Immature natural killer cell (primary cell): ENCODE measurements around the gene EVC2. TPM values are rescaled to one million over a fixed set of nuclear protein-coding genes. Genes with fewer than 3 reads are reported as not detected.

ENCODE experiments used
- DNase-seq, 3 donors: peaks; one replicate each; pipeline ENCODE4 v3.0.0; 2022; ENCODE audit warnings: mixed read lengths in 1 of 3
- H3K27ac Mint-ChIP-seq, 6 donors: one replicate each; pipeline ENCODE4 v1.8.0; 2020; ENCODE audit warnings: mixed read lengths in 6 of 6, mild to moderate bottlenecking in 5 of 6, inconsistent platforms in 4 of 6, moderate library complexity in 3 of 6
- H3K27me3 Mint-ChIP-seq, 3 donors: one replicate each; pipeline ENCODE4 v1.8.0; 2020 to 2021; ENCODE audit warnings: low read depth in 3 of 3, mild to moderate bottlenecking in 3 of 3, mixed read lengths in 3 of 3, moderate library complexity in 3 of 3, inconsistent platforms in 1 of 3
- H3K36me3 Mint-ChIP-seq, 3 donors: one replicate each; pipeline ENCODE4 v1.8.0; 2020; ENCODE audit warnings: mixed read lengths in 3 of 3, inconsistent platforms in 2 of 3, mild to moderate bottlenecking in 2 of 3
- H3K4me1 Mint-ChIP-seq, 2 donors: one replicate each; pipeline ENCODE4 v1.8.0; 2020; ENCODE audit warnings: inconsistent platforms in 2 of 2, mild to moderate bottlenecking in 2 of 2, mixed read lengths in 2 of 2, moderate library complexity in 1 of 2
- H3K4me3 Mint-ChIP-seq, 5 donors: one replicate each; pipeline ENCODE4 v1.8.0; 2020; ENCODE audit warnings: mild to moderate bottlenecking in 5 of 5, mixed read lengths in 5 of 5, inconsistent platforms in 3 of 5, moderate library complexity in 3 of 5
- H3K9me3 Mint-ChIP-seq, 6 donors: one replicate each; pipeline ENCODE4 v1.8.0; 2020; ENCODE audit warnings: mild to moderate bottlenecking in 6 of 6, mixed read lengths in 6 of 6, inconsistent platforms in 4 of 6, moderate library complexity in 3 of 6
- polyA plus RNA-seq, 3 donors: library from polyadenylated mRNA; unstranded; fragments of 300-500 nt; fragmentation: Illumina TruSeq; gene quantifications; one replicate each; pipeline ENCODE4 v1.2.3, GENCODE V29; 2021

Gene EVC2
- not detected for polyA plus RNA-seq

GRCh38 chr4:5708449-5709206, at the start of gene EVC2:
EVC2 (minus strand) TSS chr4:5708559; CDS start chr4:5708513, 46 bp downstream.
- DNase-seq, result no peak
- Mint-ChIP-seq H3K27ac (no peak within 1 kb of the TSS), H3K36me3 (peaks cover 0 to 3% (median 0%) of the 10 kb centered on the region in 3 donors), H3K9me3 (peaks cover 0 to 2% (median 0%) of the 10 kb centered on the region in 6 donors), H3K4me1 (peaks cover 0 to 2% of the 10 kb centered on the region in 2 donors), H3K4me3 (peak within 1 kb of the TSS in 3 of 5 donors; percentile 17 to 48 (median 31)), H3K27me3 (peaks cover 7 to 31% (median 11%) of the 10 kb centered on the region in 3 donors)

DNA sequence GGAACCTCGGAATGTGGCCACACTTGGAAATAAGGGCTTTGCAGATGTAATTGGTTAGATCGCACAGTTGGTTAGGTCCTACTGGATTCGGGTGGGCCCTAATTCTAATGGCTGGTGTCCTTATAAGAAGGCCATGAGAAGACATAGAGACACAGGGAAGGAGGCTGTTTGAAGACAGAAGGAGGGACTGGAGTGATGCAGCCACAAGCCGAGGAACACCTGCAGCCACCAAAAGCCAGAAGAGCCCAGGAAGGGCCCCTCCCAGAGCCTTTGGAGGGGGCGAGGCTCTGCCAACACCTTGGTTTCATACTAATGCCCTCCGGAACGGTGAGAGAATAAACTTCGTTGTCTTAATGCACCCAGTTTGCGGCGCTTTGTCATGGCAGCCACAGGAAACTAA, 49.6 kb upstream of the EVC2 start:
- H3K36me3 Mint-ChIP-seq, result no peaks in the 10 kb centered on the region
- no peaks in the 10 kb centered on the region for H3K9me3 Mint-ChIP-seq
- no peak overlapping the region for H3K4me3 Mint-ChIP-seq
- H3K4me1 Mint-ChIP-seq, result no peaks in the 10 kb centered on the region
- no peak overlapping the region for H3K27ac Mint-ChIP-seq
- no peak for DNase-seq
- H3K27me3 Mint-ChIP-seq, result peaks cover 0 to 1% (median 0%) of the 10 kb centered on the region in 3 donors

DNA sequence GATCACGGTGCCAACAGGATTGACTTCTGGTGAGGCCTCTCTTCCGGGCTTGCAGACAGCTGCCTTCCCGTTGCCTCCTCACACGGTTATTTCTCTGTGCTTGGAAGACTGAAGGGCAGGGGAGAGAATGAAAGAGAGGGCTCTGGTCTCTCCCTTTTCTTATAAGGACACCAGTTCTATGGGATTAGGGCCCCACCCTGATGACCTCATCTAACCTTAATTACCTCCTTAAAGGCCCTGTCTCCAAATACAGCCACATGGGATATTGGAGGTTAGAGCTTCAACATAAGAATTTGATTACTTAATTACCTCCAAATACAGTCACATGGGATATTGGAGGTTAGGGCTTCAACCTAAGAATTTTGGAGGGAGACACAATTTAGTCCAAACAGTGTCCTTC, 49.2 kb upstream of the EVC2 start:
- Mint-ChIP-seq H3K4me1 (no peaks in the 10 kb centered on the region), H3K36me3 (no peaks in the 10 kb centered on the region), H3K9me3 (no peaks in the 10 kb centered on the region), H3K27ac (no peak overlapping the region), H3K27me3 (peaks cover 0 to 1% (median 0%) of the 10 kb centered on the region in 3 donors), H3K4me3 (no peak overlapping the region)
- DNase-seq, result no peak

GRCh38 chr4:5757091-5757490, 48.7 kb upstream of the EVC2 start:
- DNase-seq, result no peak
- Mint-ChIP-seq H3K27me3 (peaks cover 0 to 1% (median 0%) of the 10 kb centered on the region in 3 donors), H3K36me3 (no peaks in the 10 kb centered on the region), H3K4me3 (no peak overlapping the region), H3K27ac (no peak overlapping the region), H3K9me3 (no peaks in the 10 kb centered on the region), H3K4me1 (no peaks in the 10 kb centered on the region)

DNA sequence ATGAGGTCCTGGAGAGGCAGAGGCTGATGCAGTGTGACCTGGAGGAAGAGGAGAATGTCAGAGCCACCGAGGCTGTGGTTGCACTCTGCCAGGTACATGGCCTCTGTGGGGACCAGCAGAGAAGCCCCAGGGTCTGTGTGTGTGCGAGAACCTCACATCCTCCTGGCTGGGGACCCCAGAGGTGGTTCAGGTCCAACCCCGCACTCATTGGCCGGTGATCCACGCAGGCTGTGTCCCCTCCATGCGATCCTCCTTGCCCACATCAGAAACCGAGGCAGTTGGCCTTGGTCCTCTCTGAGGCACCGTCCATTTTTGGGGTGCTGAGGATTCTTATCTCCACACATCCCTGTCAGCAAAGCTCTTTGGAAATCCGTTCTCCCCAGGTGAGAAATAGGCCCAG, 47.9 kb upstream of the EVC2 start:
- Mint-ChIP-seq H3K27ac (no peak overlapping the region), H3K9me3 (no peaks in the 10 kb centered on the region), H3K36me3 (no peaks in the 10 kb centered on the region), H3K27me3 (peaks cover 0 to 1% (median 0%) of the 10 kb centered on the region in 3 donors), H3K4me1 (no peaks in the 10 kb centered on the region), H3K4me3 (no peak overlapping the region)
- DNase-seq, result no peak

- no peak overlapping the region for H3K4me3 Mint-ChIP-seq
- DNase-seq, result no peak
- peaks cover 0 to 1% (median under 1%) of the 10 kb centered on the region in 3 donors for H3K27me3 Mint-ChIP-seq
- no peaks in the 10 kb centered on the region for H3K9me3 Mint-ChIP-seq
- H3K36me3 Mint-ChIP-seq, result no peaks in the 10 kb centered on the region
- no peak overlapping the region for H3K27ac Mint-ChIP-seq
- no peaks in the 10 kb centered on the region for H3K4me1 Mint-ChIP-seq
Observed at GRCh38 chr4:5755679-5756078, 47.3 kb upstream of the EVC2 start.

DNA sequence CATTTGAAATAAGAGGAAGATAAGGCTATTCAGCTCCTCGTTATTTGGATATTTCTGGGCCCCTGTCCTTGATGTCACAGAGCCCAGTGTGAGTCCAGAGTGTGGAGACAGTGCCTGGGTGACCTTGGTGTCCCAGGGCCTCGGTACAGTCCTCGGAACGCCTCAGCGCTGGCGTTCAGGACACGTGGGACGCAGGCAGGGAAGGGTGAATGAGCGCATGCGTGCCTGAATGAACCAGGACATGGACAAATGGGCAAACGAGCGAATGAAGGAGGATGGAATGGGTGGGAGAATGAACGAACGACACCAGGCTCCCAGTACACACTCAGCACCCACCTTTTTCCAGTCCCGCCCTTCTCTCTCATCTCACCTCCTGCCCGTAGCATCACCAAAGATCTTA, 46.8 kb upstream of the EVC2 start:
- no peak for DNase-seq
- peaks cover 0 to 2% (median 1%) of the 10 kb centered on the region in 3 donors for H3K27me3 Mint-ChIP-seq
- H3K27ac Mint-ChIP-seq, result no peak overlapping the region
- no peaks in the 10 kb centered on the region for H3K36me3 Mint-ChIP-seq
- no peaks in the 10 kb centered on the region for H3K4me1 Mint-ChIP-seq
- H3K4me3 Mint-ChIP-seq, result no peak overlapping the region
- no peaks in the 10 kb centered on the region for H3K9me3 Mint-ChIP-seq

GRCh38 chr4:5754529-5754881, 46.1 kb upstream of the EVC2 start:
- Mint-ChIP-seq H3K27me3 (peaks cover 1 to 2% (median 1%) of the 10 kb centered on the region in 3 donors), H3K4me1 (no peaks in the 10 kb centered on the region), H3K27ac (no peak overlapping the region), H3K9me3 (no peaks in the 10 kb centered on the region), H3K36me3 (no peaks in the 10 kb centered on the region), H3K4me3 (no peak overlapping the region)
- DNase-seq, result no peak

DNA sequence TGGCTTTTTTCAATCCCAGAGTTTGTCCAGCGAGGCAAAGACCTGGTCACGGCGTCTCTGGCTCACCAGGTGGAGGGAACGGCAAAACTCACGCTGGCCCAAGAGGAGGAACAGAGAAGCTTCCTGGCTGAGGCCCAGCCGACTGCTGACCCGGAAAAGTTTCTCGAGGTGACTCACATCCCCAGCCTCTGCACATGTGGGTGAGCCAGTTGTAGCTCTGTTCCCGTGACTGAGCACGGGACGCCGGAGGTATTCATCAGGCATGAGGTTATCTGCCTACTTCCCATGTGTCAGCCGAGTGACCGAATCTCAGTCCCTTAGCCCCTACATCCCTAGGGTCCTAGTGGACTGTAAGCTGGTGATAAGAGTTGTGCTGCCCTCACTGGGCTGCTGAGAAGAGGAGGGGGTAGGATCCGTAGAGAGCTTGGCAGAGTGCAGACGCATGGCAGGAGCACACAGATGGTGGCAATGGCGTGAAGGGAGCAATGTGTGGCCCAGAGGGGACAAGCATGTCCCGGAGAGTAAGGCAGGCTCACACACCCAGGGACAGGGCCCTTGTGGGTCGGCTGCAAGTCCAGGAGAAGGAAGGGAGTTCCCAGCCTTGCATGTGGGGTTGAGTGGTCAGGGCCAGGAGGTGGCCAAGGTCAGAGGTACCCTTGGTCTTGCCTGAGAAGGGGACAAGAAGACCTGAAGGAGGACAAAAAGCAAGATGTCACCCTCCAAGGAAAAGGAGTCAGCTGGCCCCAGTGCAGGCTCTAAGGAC, 45.6 kb upstream of the EVC2 start:
- no peaks in the 10 kb centered on the region for H3K4me1 Mint-ChIP-seq
- no peak overlapping the region for H3K27ac Mint-ChIP-seq
- no peak overlapping the region for H3K4me3 Mint-ChIP-seq
- no peaks in the 10 kb centered on the region for H3K36me3 Mint-ChIP-seq
- peaks cover 1 to 2% (median 1%) of the 10 kb centered on the region in 3 donors for H3K27me3 Mint-ChIP-seq
- no peaks in the 10 kb centered on the region for H3K9me3 Mint-ChIP-seq
- no peak for DNase-seq

DNA sequence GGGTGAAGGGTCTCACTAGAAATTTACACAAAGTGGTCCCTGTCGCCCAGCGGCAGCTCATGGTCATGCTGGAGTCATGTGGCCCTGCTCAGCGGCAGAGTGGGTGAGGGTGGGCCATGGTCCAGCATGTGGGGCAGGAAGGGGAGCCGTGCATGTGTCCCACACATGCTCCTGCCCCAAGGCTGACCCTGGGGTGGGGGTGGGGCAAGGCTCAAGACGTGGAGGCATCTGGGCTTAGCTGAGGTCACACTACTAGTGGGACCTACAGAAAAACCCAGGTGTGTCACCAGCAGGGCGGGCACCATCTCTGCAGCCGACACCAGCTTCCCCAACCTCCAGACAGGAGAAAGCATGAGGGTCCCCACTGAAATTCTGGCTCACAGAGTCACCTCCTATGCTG, 45.0 kb upstream of the EVC2 start:
- Mint-ChIP-seq H3K36me3 (no peaks in the 10 kb centered on the region), H3K27me3 (peaks cover 1 to 2% (median 1%) of the 10 kb centered on the region in 3 donors), H3K27ac (no peak overlapping the region), H3K4me1 (no peaks in the 10 kb centered on the region), H3K9me3 (no peaks in the 10 kb centered on the region), H3K4me3 (no peak overlapping the region)
- DNase-seq, result no peak

DNA sequence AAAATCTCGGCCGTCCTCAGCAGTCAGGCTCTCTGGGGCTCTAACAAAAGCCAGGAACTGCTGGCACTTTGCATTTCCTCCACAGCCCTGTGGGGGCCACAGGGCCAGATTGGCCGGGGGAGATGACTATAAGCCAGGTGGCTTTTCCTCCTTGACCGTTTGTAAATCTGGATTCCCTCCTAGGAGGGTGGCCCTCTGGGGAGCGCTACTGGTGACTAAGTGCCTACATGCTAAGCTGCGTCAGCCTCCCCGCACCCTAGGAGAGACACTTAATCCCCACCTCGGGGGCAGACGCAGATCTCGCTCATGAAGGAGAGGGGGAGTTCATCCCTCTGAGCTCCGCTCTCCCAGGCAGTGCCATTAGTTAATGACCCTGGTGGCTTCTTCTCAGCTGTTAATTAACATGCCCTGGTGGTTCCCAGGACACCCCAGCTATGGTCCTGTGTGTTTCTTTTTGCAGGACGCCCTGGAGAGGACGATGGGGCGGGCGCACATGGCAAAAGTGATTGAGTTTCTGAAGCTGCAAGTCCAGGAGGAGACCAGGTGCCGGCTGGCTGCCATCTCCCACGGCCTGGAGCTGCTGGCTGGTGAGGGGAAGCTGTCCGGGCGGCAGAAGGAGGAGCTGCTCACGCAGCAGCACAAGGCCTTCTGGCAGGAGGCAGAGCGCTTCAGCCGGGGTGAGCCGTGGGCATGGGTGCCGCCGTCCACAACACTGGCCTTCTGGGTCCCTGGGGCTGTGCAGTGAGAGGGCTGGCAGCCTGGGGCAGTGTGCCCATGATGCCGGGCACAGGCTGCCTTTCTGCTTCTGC, 44.2 kb upstream of the EVC2 start:
- peaks cover 0 to 2% (median 1%) of the 10 kb centered on the region in 3 donors for H3K27me3 Mint-ChIP-seq
- no peak overlapping the region for H3K27ac Mint-ChIP-seq
- H3K36me3 Mint-ChIP-seq, result no peaks in the 10 kb centered on the region
- H3K9me3 Mint-ChIP-seq, result no peaks in the 10 kb centered on the region
- no peak for DNase-seq
- no peak overlapping the region for H3K4me3 Mint-ChIP-seq
- no peaks in the 10 kb centered on the region for H3K4me1 Mint-ChIP-seq

DNA sequence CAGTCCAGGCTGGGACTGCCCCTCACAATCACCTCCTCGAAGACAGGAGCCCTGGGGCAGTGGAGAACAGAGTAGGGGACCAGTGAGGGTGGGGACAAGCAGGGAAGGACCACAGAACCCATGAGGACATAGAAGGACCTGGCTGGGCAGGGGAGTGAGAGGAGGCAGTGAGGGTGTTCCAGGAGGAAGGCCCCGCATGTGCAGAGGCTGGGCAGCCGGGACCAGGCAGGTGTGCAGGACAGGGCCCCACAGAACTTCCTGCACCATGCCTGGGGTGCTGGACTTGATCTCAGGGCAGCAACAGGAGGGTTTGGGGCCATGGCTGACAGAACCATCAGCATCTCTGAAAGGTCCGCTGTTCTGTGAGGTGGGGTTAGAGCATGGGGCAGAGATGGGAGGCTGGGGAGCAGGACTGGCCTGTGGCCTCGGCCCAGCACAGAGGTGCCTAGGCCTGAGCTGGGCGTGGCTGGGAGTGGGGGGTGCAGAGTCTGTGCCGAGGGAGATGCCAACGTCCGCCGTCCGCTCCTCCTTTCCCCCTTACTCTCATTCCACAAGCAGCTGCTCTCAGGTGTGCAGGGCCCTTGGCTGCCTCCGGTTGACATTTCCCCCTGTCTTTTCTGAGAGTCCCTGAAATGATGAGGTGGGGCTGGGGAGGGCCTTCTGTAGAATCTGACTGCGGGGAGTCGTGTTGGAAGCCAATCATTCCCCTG, 43.5 kb upstream of the EVC2 start:
- H3K9me3 Mint-ChIP-seq, result no peaks in the 10 kb centered on the region
- no peak overlapping the region for H3K27ac Mint-ChIP-seq

DNA sequence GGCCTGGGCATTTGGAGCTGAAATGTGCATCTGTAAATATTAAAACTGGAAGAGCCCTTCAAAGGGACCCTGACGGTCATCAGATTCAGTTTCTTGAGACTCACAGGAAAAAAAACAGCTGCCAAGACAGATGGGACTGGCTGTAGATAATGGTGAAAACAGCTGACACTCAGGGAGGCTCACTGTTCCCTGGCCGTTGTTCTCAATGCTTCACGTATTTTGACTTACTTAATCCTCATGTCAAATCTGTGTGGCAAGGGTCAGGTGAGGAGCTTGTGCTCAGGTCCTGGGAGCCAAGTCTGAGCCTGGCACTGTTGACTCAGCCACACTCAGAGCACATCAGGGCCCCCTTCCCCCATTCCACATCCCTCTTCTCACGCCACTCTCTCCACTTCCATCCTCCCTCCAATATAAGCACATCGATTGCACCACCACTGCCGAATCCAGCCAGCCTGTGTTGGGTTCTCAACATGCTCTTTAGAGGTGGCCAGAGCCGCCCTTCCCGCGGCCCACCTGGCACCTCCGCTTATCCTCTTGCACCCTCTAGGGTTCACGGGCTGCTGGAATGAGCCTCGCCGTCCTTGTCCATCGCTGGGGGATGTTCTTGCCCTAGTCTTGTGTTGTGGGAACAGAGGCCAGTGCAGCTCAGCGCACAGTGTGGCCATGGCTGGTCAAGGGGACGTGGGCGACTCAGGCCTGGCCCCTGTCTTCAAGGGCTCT, 42.7 kb upstream of the EVC2 start:
- no peaks in the 10 kb centered on the region for H3K4me1 Mint-ChIP-seq
- no peak for DNase-seq
- H3K4me3 Mint-ChIP-seq, result no peak overlapping the region
- H3K36me3 Mint-ChIP-seq, result no peaks in the 10 kb centered on the region
- no peaks in the 10 kb centered on the region for H3K9me3 Mint-ChIP-seq
- peaks cover 1 to 2% (median 2%) of the 10 kb centered on the region in 3 donors for H3K27me3 Mint-ChIP-seq
- no peak overlapping the region for H3K27ac Mint-ChIP-seq

More for the DNA sequence above, 43.5 kb upstream of the EVC2 start:
- H3K27me3 Mint-ChIP-seq, result peaks cover 0 to 2% (median 1%) of the 10 kb centered on the region in 3 donors
- DNase-seq, result no peak
- H3K36me3 Mint-ChIP-seq, result no peaks in the 10 kb centered on the region
- no peak overlapping the region for H3K4me3 Mint-ChIP-seq
- no peaks in the 10 kb centered on the region for H3K4me1 Mint-ChIP-seq
